Stimulated activated CD4-positive, alpha-beta T cell treated with anti-CD3 and anti-CD28 coated beads, Interleukin-4, amount 100 ng/mL, for 1 hour (primary cell): ENCODE data around the gene PLEKHH3.
"Not testable (repeated sequence)": the region's sequence is repeated elsewhere in the genome, so short reads cannot be mapped to it uniquely, and the experiment has no call there.

Experiments
- DNase-seq: peaks from one replicate; pipeline ENCODE4 v3.0.0-alpha.2; 2020

The PLEKHH3 gene

GRCh38 chr17:42627032-42627764 is 49.6 kb downstream of the PLEKHH3 start:
- DNase-seq, result not testable (repeated sequence)

- DNase-seq, result no peak
These were observed 52.8 kb downstream of the PLEKHH3 start for GRCh38 chr17:42623732-42624596.

- no peak for DNase-seq
These were observed 53.5 kb downstream of the PLEKHH3 start for GRCh38 chr17:42623271-42623670.

GRCh38 chr17:42621987-42622386 is 54.8 kb downstream of the PLEKHH3 start:
- not testable (repeated sequence) for DNase-seq

- no peak for DNase-seq
These were observed 58.2 kb downstream of the PLEKHH3 start for GRCh38 chr17:42618442-42619150.

- no peak for DNase-seq
These were observed 58.8 kb downstream of the PLEKHH3 start for GRCh38 chr17:42617956-42618431.
